GM20431 (cell line): ENCODE measurements around the gene DENR.
"Not testable (repeated sequence)": the region's sequence is repeated elsewhere in the genome, so short reads cannot be mapped to it uniquely, and the experiment has no call there.

Experiments
- in situ Hi-C: fragments of 300-500 bp; cut with MseI, MboI; formaldehyde crosslinking; loops from one replicate; pipeline ENCODE4 v1.15.0; 2020; ENCODE audit warnings: low sequenced_read_pairs; ENCODE audit not compliant: unreplicated experiment

The DENR gene

DNA sequence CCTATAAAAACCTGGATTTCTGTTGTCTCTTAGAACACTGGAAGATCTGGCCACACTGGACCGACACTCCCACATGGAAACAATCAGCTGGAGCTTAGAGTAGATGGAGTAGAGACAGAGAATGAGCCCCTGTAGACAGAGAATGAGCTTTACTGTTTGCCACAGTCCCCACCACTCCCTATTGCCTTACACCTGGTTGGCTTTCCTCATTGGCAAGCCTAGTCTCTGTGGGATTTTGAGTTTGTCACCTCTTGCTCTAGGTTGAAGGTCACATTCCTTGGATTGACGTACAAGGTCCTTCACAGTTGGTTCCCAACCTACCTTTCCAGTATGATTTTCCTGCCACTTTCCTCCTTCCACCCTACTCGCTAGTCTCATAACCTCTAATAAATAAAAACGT is 20.0 kb upstream of the DENR start:
- in situ Hi-C loops, result loop anchor here (10.0 kb wide), 1 partner anchor 98 kb away; no protein-coding TSS in a partner anchor

DNA sequence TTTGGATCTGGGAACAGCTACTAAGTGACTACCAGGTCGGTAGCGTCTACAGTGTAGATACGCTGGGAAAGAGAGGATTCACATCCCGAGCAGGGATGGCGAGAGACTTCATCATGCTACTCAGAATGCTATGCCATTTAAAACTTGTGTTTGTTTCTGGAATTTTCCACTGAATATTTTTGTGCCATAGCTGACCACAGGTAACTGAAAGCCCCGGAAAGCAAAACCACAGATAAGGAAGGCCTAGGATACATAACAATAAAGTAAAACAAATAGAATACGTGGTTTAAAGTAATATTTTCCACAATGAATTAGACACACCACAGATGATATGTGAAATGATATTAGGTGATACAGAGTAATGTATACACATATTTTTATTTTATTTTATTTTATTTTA is 14.1 kb upstream of the DENR start:
- in situ Hi-C loops, result loop anchor here (10.0 kb wide), 1 partner anchor 104 kb away; no protein-coding TSS in a partner anchor

DNA sequence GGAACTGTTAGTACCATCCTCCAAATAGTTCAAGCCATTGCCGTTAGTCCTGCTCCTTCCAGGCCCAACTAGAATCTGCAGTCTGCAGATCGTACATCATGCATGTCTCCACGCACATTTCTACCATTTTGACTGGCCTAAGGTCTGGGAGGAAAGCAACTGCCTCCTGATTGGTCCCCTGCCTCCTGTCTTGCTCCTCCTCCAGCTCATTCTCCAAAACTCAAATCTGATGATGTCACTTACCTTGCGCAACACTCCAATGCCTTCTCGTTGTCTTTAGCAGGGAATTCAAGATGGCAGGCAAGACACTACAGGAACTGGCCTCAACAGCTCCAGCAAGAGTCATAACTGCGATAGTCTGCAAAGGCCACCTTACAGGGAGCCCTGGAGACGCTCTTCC is 12.3 kb upstream of the DENR start:
- in situ Hi-C loops, result no loop called here

DNA sequence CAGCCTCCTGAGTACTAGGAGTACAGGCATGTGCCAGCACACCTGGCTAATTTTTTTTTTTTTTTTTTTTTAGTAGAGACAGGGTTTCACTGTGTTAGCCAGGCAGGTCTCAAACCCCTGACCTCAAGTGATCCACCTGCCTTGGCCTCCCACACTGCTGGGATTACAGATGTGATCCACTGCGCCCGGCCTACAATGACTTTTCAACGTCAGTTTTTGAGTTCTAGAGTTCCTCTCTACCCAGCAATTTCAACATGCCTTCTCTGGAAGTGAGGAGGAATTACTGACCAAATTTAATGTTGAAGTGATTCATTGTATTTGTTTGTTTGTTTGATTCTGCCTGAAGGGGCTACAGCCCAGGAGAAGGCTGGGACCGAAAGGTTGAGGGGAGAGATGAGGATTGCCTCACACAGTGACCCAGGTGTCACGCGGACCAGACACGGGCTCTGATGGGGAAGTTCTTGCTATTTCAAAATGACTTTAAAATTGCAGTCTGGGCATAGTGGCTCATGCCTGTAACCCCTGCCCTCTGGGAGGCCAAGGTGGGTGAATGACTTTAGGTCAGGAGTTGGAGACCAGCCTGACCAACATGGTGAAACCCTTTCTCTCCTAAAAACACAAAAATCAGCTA is 8.6 kb upstream of the DENR start:
- in situ Hi-C loops, result no loop called here

DNA sequence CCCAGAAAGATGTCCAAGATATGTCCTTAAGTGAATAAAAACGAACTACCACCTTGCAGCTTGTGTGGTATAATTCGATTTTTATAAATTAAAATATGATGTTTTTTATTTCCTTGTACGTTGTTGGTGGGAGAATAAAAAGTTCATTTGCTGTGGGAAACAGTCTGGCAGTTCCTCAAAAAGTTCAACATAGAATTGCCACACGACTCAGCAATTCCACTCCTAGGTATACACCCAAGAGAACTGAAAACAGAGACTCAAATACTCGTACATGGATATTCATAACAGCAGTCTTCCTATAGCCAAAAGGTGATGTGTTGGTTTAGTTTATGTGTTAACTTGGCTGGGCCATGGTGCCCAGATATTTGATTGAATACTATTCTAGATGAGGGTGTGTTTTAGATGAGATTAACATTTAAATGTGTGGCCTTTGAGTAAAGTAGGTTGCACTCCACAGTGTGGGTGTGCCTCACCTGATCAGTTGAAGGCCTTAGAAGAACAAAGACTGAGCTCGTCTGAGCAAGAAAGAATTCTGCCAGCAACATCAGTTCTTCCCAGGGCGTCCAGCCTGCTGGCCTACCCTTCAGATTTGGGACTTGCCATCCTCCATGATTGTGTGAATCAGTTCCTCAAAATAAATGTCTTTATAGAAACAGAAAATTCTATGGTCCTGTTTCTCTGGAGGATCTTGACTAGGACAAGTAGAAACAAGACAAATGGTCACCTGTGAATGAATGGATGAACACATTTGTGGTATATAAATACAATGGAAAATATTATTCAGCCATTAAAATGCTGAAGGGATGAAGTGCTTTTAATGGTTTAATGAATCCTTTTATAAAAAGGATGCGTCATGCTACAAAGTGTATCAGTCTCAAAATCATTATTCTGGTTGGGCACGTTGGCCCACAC is 5.1 kb upstream of the DENR start:
- in situ Hi-C loops, result no loop called here

DNA sequence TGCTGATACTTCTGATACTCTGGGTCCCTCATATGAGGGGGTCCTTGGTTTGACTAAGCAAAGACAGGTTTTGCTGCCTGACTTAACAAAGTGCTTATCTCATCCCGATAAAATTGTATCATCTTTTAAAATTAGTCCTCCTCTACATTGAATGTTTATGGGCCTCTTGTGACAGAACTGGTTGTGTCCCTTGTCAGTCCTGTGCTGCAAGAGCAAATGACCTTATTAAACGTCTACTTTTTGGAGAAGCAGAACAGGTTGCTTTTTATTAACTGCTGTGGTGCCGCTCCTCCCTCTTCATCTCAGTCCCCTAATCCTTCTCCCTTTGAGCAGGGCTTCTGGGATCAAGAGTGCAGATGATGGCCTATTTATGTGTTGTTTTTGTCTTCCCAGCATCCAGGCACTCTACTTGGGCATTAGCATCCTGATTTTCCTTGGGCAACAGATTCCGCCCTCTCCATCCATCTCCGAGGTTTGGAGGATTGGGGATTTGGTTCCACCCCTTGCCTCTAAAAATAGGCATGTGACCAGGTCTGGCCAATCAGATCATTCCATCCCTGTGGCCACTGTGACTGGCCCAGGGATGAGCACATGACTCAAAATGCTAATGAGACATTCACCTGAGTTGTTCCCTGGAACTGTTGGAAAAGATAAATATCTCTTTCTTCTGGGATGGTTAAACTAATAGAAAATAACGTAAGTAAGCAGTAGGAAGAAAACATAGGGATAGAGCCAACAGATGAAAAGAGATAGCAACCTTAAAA is 2.9 kb upstream of the DENR start:
- in situ Hi-C loops, result no loop called here

DNA sequence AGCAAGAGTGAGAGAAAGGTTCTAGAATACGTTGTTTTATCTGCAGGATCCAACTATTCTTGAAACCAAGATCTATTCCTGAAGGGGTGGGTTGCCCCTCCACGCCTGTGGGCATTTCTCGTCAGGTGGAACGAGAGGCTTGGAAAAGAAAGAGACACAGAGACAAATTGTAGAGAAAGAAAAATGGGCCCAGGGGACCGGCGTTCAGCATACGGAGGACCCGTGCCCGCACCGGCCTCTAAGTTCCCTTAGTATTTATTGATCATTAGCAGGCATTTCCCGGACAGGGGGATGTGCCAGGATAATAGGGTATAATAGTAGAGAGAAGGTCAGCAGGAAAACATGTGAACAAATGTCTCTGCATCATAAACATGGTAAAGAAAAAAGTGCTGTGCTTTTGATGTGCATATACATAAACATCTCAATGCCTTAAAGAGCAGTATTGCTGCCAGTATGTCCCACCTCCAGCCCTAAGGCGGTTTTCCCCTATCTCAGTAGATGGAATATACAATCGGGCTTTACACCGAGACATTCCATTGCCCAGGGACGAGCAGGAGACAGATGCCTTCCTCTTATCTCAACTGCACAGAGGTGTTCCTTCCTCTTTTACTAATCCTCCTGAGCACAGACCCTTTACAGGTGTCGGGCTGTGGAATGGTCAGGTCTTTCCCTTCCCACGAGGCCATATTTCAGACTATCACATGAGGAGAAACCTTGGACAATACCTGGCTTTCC is 1.7 kb upstream of the DENR start:
- in situ Hi-C loops, result not testable (repeated sequence)

DNA sequence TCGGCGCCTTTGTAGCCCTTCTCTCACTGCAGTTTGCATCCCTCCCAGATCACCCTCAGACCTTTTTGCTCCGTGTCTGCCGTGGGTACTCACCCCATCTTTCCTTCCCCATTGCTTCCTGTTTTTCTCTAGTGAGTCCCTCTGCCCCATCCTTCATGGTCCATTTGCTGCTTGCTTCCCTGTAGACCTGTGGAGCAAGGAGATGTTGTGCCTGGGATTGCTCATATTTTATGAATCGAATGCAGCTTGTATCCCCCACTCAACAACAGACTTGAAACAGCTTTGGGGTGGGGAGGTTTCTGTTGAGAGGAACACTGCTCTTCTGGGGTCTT is 661 bp downstream of the DENR start:
- in situ Hi-C loops, result no loop called here

DNA sequence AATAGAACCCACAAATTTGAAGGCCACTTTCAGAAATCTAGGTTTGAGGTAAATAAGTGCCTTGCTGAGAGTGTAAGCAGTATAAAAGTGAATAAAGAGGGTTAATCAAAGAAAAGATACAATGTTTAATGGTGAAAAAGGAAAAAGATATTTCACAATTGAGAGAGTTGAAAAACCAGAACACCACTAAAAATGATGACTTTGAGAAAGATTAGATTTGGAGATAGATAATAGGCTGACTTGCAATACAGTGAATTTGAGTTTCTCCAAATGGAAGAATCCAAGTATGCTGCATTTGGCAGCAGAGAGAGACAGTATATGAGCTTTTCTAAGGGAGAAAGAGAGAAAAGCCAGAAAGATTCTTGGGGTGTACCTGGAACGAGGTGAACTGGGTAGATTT is 2.2 kb downstream of the DENR start:
- in situ Hi-C loops, result no loop called here

DNA sequence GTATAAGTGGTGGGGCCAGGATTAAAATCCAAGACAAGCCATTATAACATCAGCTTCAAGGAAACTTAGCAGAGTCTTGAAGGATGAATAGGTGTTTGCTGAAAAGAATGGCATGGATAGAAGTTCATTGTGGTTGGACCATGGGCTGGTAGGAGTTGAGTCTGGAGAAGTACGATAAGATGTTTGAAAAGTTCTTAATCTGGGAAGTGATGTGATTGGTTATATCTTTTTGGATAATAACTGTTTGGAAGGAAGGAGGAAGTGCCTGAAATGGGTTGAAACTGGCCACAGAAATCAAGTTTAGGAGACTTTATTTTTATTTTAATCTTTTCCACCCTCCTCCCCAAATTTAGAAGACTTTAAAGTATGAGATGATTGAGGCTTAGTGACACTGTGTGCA is 4.9 kb downstream of the DENR start:
- in situ Hi-C loops, result no loop called here

DNA sequence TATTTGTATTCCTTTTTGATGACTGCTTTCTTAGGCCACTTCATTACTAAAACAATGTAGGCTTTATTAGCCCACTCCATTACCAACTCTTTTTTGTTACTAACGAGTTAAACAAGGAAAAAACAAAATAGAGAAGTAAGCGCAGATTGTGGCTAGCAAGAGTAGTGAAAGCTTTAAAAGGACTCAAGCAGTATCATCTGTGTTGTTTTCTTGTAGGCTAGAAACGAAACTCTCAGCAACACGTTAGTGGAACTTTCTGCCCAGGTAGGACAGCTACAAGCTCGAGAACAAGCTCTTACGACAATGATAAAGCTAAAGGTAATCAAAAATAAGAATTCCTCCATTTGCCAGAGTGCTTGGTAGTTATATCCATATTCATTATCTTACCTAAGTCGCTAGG is 32.9 kb downstream of the DENR start:
- in situ Hi-C loops, result loop anchor here (25.0 kb wide), 1 partner anchor 177 kb away; the partner anchor contains the start of gene ABCB9

DNA sequence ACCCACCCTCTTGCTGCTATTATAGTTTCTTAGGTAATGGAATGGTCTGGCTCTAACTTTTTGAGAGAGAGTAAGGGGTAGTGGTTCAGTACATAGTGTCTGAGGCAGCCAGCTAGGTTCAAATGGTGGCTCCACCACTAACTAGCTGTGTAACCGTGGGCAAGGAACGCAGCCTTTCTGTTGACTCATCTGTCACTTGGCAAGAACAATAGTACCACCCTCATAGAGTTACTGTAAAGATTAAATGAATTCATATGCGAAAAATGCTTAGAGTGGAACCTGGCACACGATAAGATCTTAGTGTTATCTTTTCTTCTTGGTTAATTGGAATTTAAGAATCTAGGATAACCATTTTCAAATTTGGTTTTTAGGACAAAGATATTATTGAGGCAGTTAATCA is 35.8 kb downstream of the DENR start:
- in situ Hi-C loops, result loop anchor here (25.0 kb wide), 1 partner anchor 174 kb away; the partner anchor contains the start of gene ABCB9

DNA sequence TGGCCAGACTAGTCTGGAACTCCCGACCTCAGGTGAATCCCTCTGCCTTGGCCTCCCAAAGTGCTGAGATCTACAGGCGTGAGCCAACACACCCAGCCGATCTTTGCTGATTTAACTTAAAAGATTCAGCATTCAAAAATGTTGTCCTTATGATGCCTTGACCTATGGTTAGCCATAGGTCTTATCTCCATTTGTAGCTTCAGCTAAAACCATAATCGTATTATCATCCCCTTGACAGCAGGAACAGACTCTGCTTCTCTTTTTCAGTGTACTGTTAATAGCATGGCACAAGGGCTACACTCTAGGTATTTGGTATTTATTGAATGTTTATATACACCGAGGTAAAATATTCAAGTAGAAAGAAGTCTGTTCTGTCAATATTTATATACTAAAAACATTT is 37.0 kb downstream of the DENR start:
- in situ Hi-C loops, result loop anchor here (25.0 kb wide), 1 partner anchor 173 kb away; the partner anchor contains the start of gene ABCB9

DNA sequence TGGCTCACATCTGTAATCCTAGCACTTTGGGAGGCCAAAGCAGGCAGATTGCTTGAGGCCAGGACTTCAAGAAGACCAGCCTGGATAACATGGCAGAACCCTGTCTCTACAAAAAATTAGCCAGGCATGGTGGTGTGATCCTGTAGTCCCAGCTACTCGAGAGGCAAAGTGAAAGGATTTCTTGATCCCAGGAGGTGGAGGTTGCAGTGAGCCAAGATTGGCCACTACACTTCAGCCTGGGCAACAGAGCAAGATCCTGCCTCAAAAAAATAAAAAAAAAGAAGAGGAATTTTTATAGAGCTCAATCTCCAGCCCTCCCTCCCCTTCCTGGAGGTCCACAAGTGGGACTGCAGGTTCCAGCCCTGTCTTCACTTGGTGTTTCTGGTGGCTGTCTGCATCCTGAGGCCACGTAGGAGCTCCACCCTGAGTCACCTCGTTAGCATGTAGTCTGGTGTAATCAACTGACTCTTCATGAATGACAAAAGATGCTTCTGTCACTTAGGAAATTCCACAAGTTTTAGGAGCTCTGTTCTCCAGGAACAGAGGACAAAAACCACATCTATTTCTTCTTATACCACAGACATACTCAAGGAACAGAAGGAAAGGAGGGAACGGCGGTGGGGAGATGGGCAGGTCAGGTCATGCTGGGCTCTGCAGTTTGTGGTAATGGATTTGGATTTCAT is 37.9 kb downstream of the DENR start:
- in situ Hi-C loops, result loop anchor here (25.0 kb wide), 1 partner anchor 172 kb away; the partner anchor contains the start of gene ABCB9

DNA sequence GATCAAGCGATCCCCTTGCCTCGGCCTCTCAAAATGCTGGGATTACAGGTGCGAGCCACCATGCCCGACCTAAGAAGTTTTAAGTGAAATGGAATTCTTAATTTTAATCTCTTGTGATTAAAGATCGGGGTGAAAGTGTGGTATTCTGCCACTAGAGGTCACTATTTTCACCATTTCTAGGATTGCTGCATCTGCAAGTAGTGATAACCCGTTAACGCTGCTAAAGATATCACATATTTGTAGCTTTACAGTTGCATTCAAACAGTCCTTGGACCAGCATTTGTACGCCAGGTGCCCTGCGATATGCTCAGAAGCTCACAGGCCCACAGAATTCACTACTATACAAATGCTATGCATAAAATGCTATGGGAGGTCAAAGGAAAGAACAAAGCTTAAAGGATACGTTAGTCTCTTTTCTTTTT is 41.1 kb downstream of the DENR start:
- in situ Hi-C loops, result loop anchor here (25.0 kb wide), 1 partner anchor 169 kb away; the partner anchor contains the start of gene ABCB9

DNA sequence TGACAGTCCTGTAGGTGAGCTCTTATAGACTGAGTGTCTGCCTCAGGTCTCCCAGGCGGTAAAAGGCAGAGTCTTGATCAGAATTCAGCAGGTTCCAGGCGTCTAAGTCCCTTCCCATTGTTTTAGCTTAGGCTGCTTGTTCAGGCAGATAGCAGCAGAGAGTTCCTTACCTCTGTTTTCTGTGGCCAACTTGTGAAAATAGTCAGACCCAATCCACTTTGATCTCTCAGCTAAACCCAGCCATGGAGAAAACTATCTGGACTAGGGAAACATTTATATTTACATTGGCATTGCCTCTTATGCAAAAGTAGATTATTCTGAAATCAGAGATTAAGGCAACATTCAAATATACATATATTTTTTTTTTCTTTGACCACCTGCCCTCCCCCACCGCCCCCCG is 43.2 kb downstream of the DENR start:
- in situ Hi-C loops, result loop anchor here (25.0 kb wide), 1 partner anchor 166 kb away; the partner anchor contains the start of gene ABCB9

DNA sequence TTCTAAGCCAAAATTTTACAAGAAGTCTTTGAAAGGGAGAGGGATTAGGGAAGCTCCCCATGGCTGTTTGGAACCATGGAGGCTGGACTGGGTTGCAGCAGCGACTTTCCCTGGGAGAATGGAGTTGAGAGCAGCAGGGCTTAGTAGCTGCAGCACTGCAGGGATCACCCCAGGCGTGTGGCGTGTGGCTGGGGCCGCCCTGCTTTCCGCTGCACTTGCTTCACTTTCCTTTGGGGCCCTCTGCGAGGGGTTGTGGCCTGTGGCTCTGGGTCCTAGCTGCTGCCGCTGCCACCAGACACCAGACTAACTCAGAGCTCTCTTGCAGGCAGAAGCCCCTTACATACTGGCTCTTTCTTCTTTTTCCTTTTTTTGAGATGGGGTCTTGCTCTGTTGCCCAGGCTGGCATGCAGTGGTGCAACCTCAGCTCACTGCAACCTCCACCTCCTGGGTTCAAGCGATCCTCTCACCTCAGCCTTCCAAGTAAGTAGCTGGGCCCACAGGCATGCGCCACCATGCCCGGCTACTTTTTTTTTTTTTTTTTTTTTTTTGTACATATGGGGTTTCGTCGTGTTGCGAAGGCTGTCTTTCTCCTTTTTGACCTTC is 47.1 kb downstream of the DENR start:
- in situ Hi-C loops, result loop anchor here (25.0 kb wide), 1 partner anchor 163 kb away; the partner anchor contains the start of gene ABCB9

DNA sequence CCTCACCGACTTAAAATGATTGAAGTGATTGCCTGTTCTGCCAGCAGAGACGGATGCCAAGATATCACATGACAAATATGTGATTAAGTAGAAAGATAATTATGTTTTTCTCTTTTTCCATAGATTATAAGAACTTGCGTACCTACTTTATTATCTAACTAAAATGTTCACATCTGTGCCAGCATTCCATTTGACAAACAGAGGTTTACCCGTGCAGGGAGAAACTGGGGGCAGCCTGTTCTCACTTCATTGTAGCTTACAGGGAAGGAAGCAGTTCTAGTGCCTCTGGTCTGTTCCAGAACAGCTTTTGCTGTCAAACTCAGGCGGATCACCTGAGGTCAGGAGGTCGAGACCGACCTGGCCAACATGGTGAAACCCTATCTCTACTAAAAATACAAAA is 51.3 kb downstream of the DENR start:
- in situ Hi-C loops, result no loop called here

DNA sequence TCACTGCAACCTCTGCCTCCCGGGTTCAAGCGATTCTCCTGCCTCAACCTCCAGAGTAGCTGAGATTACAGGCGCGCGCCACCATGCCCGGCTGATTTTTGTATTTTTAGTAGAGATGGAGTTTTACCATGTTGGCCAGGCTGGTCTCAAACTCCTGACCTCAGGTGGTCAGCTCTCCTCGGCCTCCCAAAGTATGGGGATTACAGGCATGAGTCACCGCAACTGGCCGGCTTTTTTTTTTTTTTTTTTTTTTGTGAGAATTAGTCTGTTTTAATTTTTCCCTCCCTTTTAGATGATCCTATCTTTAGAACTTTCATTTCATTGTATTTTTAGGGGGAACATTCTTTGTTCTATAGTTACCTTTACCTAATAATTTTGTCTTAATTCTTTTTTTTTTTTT is 52.3 kb downstream of the DENR start:
- in situ Hi-C loops, result not testable (repeated sequence)
